SK-N-SH (cell line): ENCODE data around the gene MEIOC. TPM values are rescaled to one million over a fixed set of nuclear protein-coding genes. Genes with fewer than 3 reads are reported as not detected.

Experiments used
- CTCF ChIA-PET: fragments of 300-600, 350-600 bp; formaldehyde crosslinking; extraction: SDS; loops from one replicate; lab custom pipeline; 2021; lab: Yijun Ruan, JAX
- POLR2A ChIA-PET: fragments of 350-600 bp; sonication (Branson Sonifier 250); formaldehyde crosslinking; extraction: SDS; loops from one replicate; lab custom pipeline; 2020; ENCODE audit warnings: antibody characterized with exemption, inconsistent platforms; lab: Yijun Ruan, JAX
- DNase-seq: peaks from one replicate; pipeline ENCODE4 v3.0.0; 2012
- H2AFZ ChIP-seq: fragments of 200-600 bp; sonication (generic); 2 replicates; pipeline ENCODE4 v1.8.1; 2016; ENCODE audit warnings: antibody characterized with exemption, mild to moderate bottlenecking, low read depth
- H3F3A ChIP-seq: fragments of 200-600 bp; sonication (generic); replicated peaks from 2 replicates; pipeline ENCODE3; 2016; ENCODE audit warnings: antibody characterized with exemption, mild to moderate bottlenecking; ENCODE audit not compliant: insufficient read depth
- H3K27ac ChIP-seq, 2 experiments: fragments of 200-500 bp in 1 of 2; fragments of 200-600 bp in 1 of 2; sonication (Bioruptor generic) in 1 of 2; sonication (generic), shearing (Covaris generic) in 1 of 2; 2 replicates each; pipeline versions ENCODE4 v1.5.1 to v1.6.1; 2014 to 2016; ENCODE audit warnings: low read depth in 2 of 2, inconsistent platforms in 1 of 2, low read length in 1 of 2, mild to moderate bottlenecking in 1 of 2, mixed read lengths in 1 of 2
- H3K27me3 ChIP-seq: fragments of 200-600 bp; sonication (generic), shearing (Covaris generic); 2 replicates; pipeline ENCODE4 v1.6.1; 2016; ENCODE audit warnings: mixed run types; ENCODE audit not compliant: insufficient read depth
- H3K36me3 ChIP-seq, 2 experiments: fragments of 200-500 bp in 1 of 2; fragments of 200-600 bp in 1 of 2; sonication (Bioruptor generic) in 1 of 2; sonication (generic) in 1 of 2; replicated peaks in 1 of 2; 2 replicates each; pipeline versions ENCODE3 to v1.5.1; 2014 to 2016; ENCODE audit warnings: low read length in 1 of 2, mild to moderate bottlenecking in 1 of 2; ENCODE audit not compliant: insufficient read depth in 2 of 2, control insufficient read depth in 1 of 2
- H3K4me1 ChIP-seq, 2 experiments: fragments of 200-500 bp in 1 of 2; fragments of 200-600 bp in 1 of 2; sonication (Bioruptor generic) in 1 of 2; sonication (generic), shearing (Covaris generic) in 1 of 2; 2 replicates each; pipeline versions ENCODE4 v1.5.1 to v1.6.1; 2014 to 2016; ENCODE audit warnings: low read depth in 1 of 2, low read length in 1 of 2, mixed run types in 1 of 2; ENCODE audit not compliant: insufficient read depth in 2 of 2, control insufficient read depth in 1 of 2
- H3K4me2 ChIP-seq: fragments of 200-600 bp; sonication (generic), shearing (Covaris generic); 2 replicates; pipeline ENCODE4 v1.6.1; 2017; ENCODE audit warnings: mixed run types
- H3K4me3 ChIP-seq, 2 experiments: fragments of 200-500 bp in 1 of 2; fragments of 200-600 bp in 1 of 2; sonication (Bioruptor generic) in 1 of 2; sonication (generic), shearing (Covaris generic) in 1 of 2; 2 replicates each; pipeline versions ENCODE4 v1.5.1 to v1.8.1; 2014 to 2016; ENCODE audit warnings: low read depth in 2 of 2, inconsistent platforms in 1 of 2, low read length in 1 of 2, mild to moderate bottlenecking in 1 of 2, mixed read lengths in 1 of 2, moderate library complexity in 1 of 2
- H3K79me2 ChIP-seq: fragments of 200-600 bp; sonication (generic); 2 replicates; pipeline ENCODE4 v1.8.1; 2017; ENCODE audit warnings: mild to moderate bottlenecking; ENCODE audit not compliant: insufficient read depth
- H3K9ac ChIP-seq: fragments of 200-600 bp; sonication (generic); 2 replicates; pipeline ENCODE4 v1.6.1; 2017; ENCODE audit warnings: mixed run types
- H3K9me2 ChIP-seq: fragments of 200-600 bp; sonication (generic); 2 replicates; pipeline ENCODE4 v1.6.1; 2017; ENCODE audit warnings: mixed run types
- H3K9me3 ChIP-seq: fragments of 200-600 bp; sonication (generic); 2 replicates; pipeline ENCODE4 v1.6.1; 2017; ENCODE audit warnings: mixed run types, mild to moderate bottlenecking, moderate library complexity
- H4K20me1 ChIP-seq: fragments of 200-600 bp; sonication (generic); 2 replicates; pipeline ENCODE4 v1.6.1; 2017; ENCODE audit warnings: mild to moderate bottlenecking, mixed run types; ENCODE audit not compliant: insufficient read depth
- ELF1 ChIP-seq: IDR thresholded peaks from 2 replicates; pipeline ENCODE4 v1.4.0; 2012
- EP300 ChIP-seq, 2 experiments: IDR thresholded peaks; 2 replicates each; pipeline versions ENCODE4 v1.4.0 to v1.6.1; 2012; ENCODE audit warnings: borderline replicate concordance in 1 of 2, low read depth in 1 of 2, low read length in 1 of 2
- FOXM1 ChIP-seq: IDR thresholded peaks from 2 replicates; pipeline ENCODE4 v1.4.0; 2012; ENCODE audit warnings: low read depth, mild to moderate bottlenecking
- GABPA ChIP-seq: IDR thresholded peaks from 2 replicates; pipeline ENCODE4 v1.4.0; 2012; ENCODE audit warnings: low read depth, mild to moderate bottlenecking
- GATA2 ChIP-seq: sonication (generic); formaldehyde crosslinking; IDR thresholded peaks from 2 replicates; pipeline ENCODE4 v1.5.0; 2020; ENCODE audit warnings: mild to moderate bottlenecking, missing genetic modification reagents
- RCOR1 ChIP-seq: fragments of 150-350 bp; IDR thresholded peaks from 2 replicates; pipeline ENCODE4 v1.6.1; 2017; ENCODE audit warnings: antibody characterized with exemption, low read length
- RFX5 ChIP-seq: IDR thresholded peaks from 2 replicates; pipeline ENCODE4 v1.6.1; 2012; ENCODE audit warnings: mild to moderate bottlenecking, improper control_type of control experiment, low read length
- RXRA ChIP-seq: IDR thresholded peaks from 2 replicates; pipeline ENCODE4 v1.4.0; 2012; ENCODE audit warnings: low read depth, mild to moderate bottlenecking, borderline replicate concordance
- SIN3A ChIP-seq: IDR thresholded peaks from 2 replicates; pipeline ENCODE4 v1.6.1; 2012; ENCODE audit warnings: low read depth, mild to moderate bottlenecking, low read length, moderate library complexity, borderline replicate concordance
- SMC3 ChIP-seq: IDR thresholded peaks from 2 replicates; pipeline ENCODE4 v1.6.1; 2012; ENCODE audit warnings: low read depth, low read length, improper control_type of control experiment
- TAF1 ChIP-seq: IDR thresholded peaks from 2 replicates; pipeline ENCODE4 v1.6.1; 2012; ENCODE audit warnings: low read depth, mild to moderate bottlenecking, low read length, moderate library complexity, borderline replicate concordance
- TCF12 ChIP-seq: IDR thresholded peaks from 2 replicates; pipeline ENCODE4 v1.4.0; 2012
- YY1 ChIP-seq: IDR thresholded peaks from 2 replicates; pipeline ENCODE4 v1.4.0; 2012; ENCODE audit warnings: low read depth, mild to moderate bottlenecking
- WGBS: methylation state at CpG from one replicate; pipeline ENCODE4 v1.1.6; 2017; ENCODE audit warnings: low lambda C conversion rate; 5-methylcytosine and 5-hydroxymethylcytosine counted together
- polyA plus RNA-seq, 3 experiments: library from polyadenylated mRNA; depleted of rRNA; stranded (reverse); fragments of >200 nt; gene quantifications; 2 replicates each; pipeline ENCODE4 v1.2.3, GENCODE V29; 2012
- TF ChIP-seq, protein P1 (sequence below): IDR thresholded peaks from 2 replicates; pipeline ENCODE4; 2012
- TF ChIP-seq, protein P2 (sequence below): fragments of 150-350 bp; IDR thresholded peaks from 2 replicates; pipeline ENCODE4 v1.6.1; 2017; ENCODE audit warnings: antibody characterized with exemption, low read length, low read depth, borderline replicate concordance

The MEIOC gene
- polyA plus RNA-seq, 1 of the 3 experiments (the other 2 are of a cell fraction): 1.3 TPM

DNA sequence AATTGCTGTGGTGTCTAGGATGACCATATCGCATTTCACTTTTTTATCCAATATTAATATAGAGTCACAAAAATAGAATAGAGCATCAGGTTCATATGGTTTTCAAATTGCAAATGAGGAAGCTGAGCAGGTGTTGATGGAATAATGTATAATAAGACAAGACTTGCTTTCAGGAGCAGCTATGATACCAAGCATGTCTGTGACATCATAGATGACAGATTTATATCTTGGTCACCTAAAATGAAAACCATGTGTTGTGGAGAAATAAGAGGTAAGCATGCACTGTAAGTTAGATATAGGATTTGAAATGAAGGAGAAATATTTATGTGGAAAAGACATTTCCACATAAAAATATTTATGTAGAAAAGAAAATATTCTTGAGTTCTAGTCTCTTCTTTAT lies 8.6 kb downstream of the MEIOC start:
- Histone ChIP-seq H3K27ac (no peak overlapping the region), H3K79me2 (no peaks in the 10 kb centered on the region), H3K9ac (no peak overlapping the region), H3K4me2 (no peak overlapping the region), H3K9me2 (no peaks in the 10 kb centered on the region), H3F3A (peaks cover 3% of the 10 kb centered on the region), H3K4me3 (no peak overlapping the region), H3K27me3 (no peaks in the 10 kb centered on the region), H3K4me1 (peaks cover 0 to 7% of the 10 kb centered on the region in 2 experiments; a peak in 1 of 4 replicates), H4K20me1 (no peaks in the 10 kb centered on the region), H2AFZ (no peak overlapping the region), H3K36me3 (peaks cover 0 to 5% of the 10 kb centered on the region in 2 experiments), H3K9me3 (no peaks in the 10 kb centered on the region)
- ChIA-PET CTCF (interaction anchor here (1.0 to 1.3 kb wide), 2 partner anchors 9 to 131 kb away, joined by 5 read pairs; partner anchors contain the start of gene MEIOC), POLR2A (no interaction called here)
- peak; percentile 41 for DNase-seq
- WGBS: 90% methylated on average over 1 of the region's 1 CpG
- peak; percentile 37; the same call in 1 of the 2 replicates for TF ChIP-seq TCF12
- TF ChIP-seq GABPA: no peak
- peak; percentile 54; the same call in 1 of the 2 replicates for TF ChIP-seq GATA2

DNA sequence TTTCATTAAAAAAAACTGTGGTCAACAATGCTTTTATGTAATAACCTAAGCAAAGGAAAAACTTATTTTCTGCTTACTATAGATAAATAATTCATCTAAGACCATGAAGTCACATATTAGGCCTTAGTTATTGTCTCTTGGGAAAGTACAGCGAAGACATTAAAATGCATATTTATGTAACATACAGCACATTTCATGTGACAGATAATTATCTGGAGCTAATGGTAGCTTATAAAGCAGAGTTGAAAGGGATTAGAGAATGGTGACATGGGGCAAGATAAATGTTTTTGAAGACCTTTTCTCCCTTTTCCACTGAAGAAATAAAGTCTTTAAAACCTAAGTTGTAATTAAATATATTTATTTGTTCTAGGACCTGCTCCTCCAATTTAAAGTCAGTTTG lies 9.7 kb downstream of the MEIOC start:
- Histone ChIP-seq H4K20me1 (no peaks in the 10 kb centered on the region), H3K9me3 (no peaks in the 10 kb centered on the region), H3K36me3 (peaks cover 0 to 5% of the 10 kb centered on the region in 2 experiments), H3K79me2 (no peaks in the 10 kb centered on the region), H3K9me2 (no peaks in the 10 kb centered on the region), H3F3A (peaks cover 3% of the 10 kb centered on the region), H3K4me2 (no peak overlapping the region), H3K27ac (no peak overlapping the region), H3K27me3 (no peaks in the 10 kb centered on the region), H3K4me1 (peaks cover 0 to 7% of the 10 kb centered on the region in 2 experiments; a peak in 1 of 4 replicates), H3K4me3 (no peak overlapping the region), H3K9ac (no peak overlapping the region), H2AFZ (no peak overlapping the region)
- CTCF ChIA-PET: interaction anchor here (1.2 to 4.0 kb wide), 4 partner anchors 10 to 133 kb away, joined by 3 to 19 read pairs (median 4); partner anchors contain the start of gene MEIOC
- POLR2A ChIA-PET: no interaction called here
- 97% methylated on average over 1 of the region's 1 CpG for WGBS
- no peak for DNase-seq
- TF ChIP-seq SIN3A (no peak), RXRA (no peak), RFX5 (no peak), YY1 (no peak), TAF1 (no peak), RCOR1 (no peak), EP300 (IDR thresholded peaks at IDR 0.05; ENCODE audit: borderline replicate concordance in 1 of 2, low read depth in 1 of 2, low read length in 1 of 2) (no peak), ELF1 (no peak), SMC3 (no peak), TCF12 (no peak), FOXM1 (no peak)
- TF ChIP-seq, protein P1, sequence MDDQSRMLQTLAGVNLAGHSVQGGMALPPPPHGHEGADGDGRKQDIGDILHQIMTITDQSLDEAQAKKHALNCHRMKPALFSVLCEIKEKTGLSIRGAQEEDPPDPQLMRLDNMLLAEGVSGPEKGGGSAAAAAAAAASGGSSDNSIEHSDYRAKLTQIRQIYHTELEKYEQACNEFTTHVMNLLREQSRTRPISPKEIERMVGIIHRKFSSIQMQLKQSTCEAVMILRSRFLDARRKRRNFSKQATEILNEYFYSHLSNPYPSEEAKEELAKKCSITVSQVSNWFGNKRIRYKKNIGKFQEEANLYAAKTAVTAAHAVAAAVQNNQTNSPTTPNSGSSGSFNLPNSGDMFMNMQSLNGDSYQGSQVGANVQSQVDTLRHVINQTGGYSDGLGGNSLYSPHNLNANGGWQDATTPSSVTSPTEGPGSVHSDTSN: no peak
- TF ChIP-seq, protein P2, sequence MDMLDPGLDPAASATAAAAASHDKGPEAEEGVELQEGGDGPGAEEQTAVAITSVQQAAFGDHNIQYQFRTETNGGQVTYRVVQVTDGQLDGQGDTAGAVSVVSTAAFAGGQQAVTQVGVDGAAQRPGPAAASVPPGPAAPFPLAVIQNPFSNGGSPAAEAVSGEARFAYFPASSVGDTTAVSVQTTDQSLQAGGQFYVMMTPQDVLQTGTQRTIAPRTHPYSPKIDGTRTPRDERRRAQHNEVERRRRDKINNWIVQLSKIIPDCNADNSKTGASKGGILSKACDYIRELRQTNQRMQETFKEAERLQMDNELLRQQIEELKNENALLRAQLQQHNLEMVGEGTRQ: no peak
- TF ChIP-seq, all 33 proteins: peak for 0
